Right ventricle myocardium inferior (tissue), 1 donor: ENCODE data around the gene DUSP6. TPM values are rescaled to one million over a fixed set of nuclear protein-coding genes. Genes with fewer than 3 reads are reported as not detected.

Source experiments
- ATAC-seq: fragments of 200-7000 bp; cut with Tn5 transposase; one replicate; pipeline ENCODE4 v1.9.1; 2020; ENCODE audit warnings: mild to moderate bottlenecking, moderate library complexity
- DNase-seq: peaks from one replicate; pipeline ENCODE4 v3.0.0; 2021; ENCODE audit errors: missing footprints
- intact Hi-C: fragments of 100-400 bp; cut with DNase I; formaldehyde crosslinking; loops from one replicate; pipeline ENCODE4 v1.11.0; 2022
- total RNA-seq: library from RNA; stranded (reverse); fragmentation: NEBNext Ultra II Directional; extraction: Animal tissue kit (Norgen Biotek cat#: 25700); gene quantifications from one replicate; pipeline ENCODE4 v1.2.1, GENCODE V29; 2021
- donor health status: DM: no; HTN: yes; CAD: no; lungs with severe emphysema.

Gene DUSP6
- total RNA-seq, 1 donor from 2014 or later, result 25.0 TPM

GRCh38 chr12:89355243-89356068, 3.2 kb upstream of the DUSP6 start:
- intact Hi-C loops, result loop anchor here (10.0 kb wide), 2 partner anchors 169 to 349 kb away; partner anchors contain the start of genes ATP2B1, GALNT4 and POC1B
- ATAC-seq, result no peak
- DNase-seq, result no peak

- ATAC-seq, result no peak
Observed at GRCh38 chr12:89354612-89355067, 2.3 kb upstream of the DUSP6 start.

GRCh38 chr12:89353823-89354611, 1.7 kb upstream of the DUSP6 start:
- peak; percentile 94 for DNase-seq
- intact Hi-C loops, result loop anchor here (2.0 to 10.0 kb wide), 6 partner anchors 99 to 351 kb away; partner anchors contain the start of genes ATP2B1, GALNT4 and POC1B
- peak; percentile 61 for ATAC-seq

More at GRCh38 chr12:89354612-89355067, 2.3 kb upstream of the DUSP6 start:
- intact Hi-C loops, result loop anchor here (5.0 to 10.0 kb wide), 3 partner anchors 117 to 350 kb away; partner anchors contain the start of genes ATP2B1, GALNT4 and POC1B
- DNase-seq, result no peak

- intact Hi-C loops, result loop anchor here (2.0 to 10.0 kb wide), 6 partner anchors 99 to 351 kb away; partner anchors contain the start of genes ATP2B1, GALNT4 and POC1B
- ATAC-seq (peak; percentile 78), DNase-seq (peak; percentile 86)
Observed at GRCh38 chr12:89353188-89353822, 1.0 kb upstream of the DUSP6 start.

- intact Hi-C loops, result loop anchor here (2.0 to 10.0 kb wide), 6 partner anchors 101 to 353 kb away; partner anchors contain the start of genes ATP2B1, GALNT4 and POC1B
- peak; percentile 0 for ATAC-seq
- DNase-seq, result no peak
Observed at GRCh38 chr12:89352242-89352491, 134 bp downstream of the DUSP6 start.

GRCh38 chr12:89351489-89352241, 636 bp downstream of the DUSP6 start:
- DNase-seq (peak; percentile 85), ATAC-seq (no peak)
- intact Hi-C loops, result loop anchor here (2.0 to 10.0 kb wide), 7 partner anchors 101 to 353 kb away; partner anchors contain the start of genes ATP2B1, GALNT4 and POC1B

- DNase-seq (peak; percentile 75), ATAC-seq (no peak)
- intact Hi-C loops, result loop anchor here (2.0 to 10.0 kb wide), 4 partner anchors 114 to 354 kb away; partner anchors contain the start of genes ATP2B1, GALNT4 and POC1B
Observed at GRCh38 chr12:89350630-89351488, 1.4 kb downstream of the DUSP6 start.

GRCh38 chr12:89350260-89350629, 2.1 kb downstream of the DUSP6 start:
- intact Hi-C loops, result loop anchor here (2.0 to 10.0 kb wide), 4 partner anchors 113 to 355 kb away; partner anchors contain the start of genes ATP2B1, GALNT4 and POC1B
- ATAC-seq (no peak), DNase-seq (no peak)

GRCh38 chr12:89349814-89350213, 2.5 kb downstream of the DUSP6 start:
- intact Hi-C loops, result loop anchor here (2.0 to 10.0 kb wide), 4 partner anchors 113 to 355 kb away; partner anchors contain the start of genes ATP2B1, GALNT4 and POC1B
- ATAC-seq (no peak), DNase-seq (no peak)

GRCh38 chr12:89348894-89349699, 3.2 kb downstream of the DUSP6 start:
- no peak for ATAC-seq
- intact Hi-C loops, result no loop called here
- DNase-seq, result no peak

- ATAC-seq (no peak), DNase-seq (no peak)
- intact Hi-C loops, result no loop called here
Observed at GRCh38 chr12:89347325-89347829, 4.9 kb downstream of the DUSP6 start.

- DNase-seq (no peak), ATAC-seq (peak; percentile 58)
- intact Hi-C loops, result no loop called here
Observed at GRCh38 chr12:89346741-89347324, 5.5 kb downstream of the DUSP6 start.

- DNase-seq (peak; percentile 84), ATAC-seq (peak; percentile 63)
- intact Hi-C loops, result no loop called here
Observed at GRCh38 chr12:89345830-89346740, 6.2 kb downstream of the DUSP6 start.

GRCh38 chr12:89345376-89345775, 6.9 kb downstream of the DUSP6 start:
- intact Hi-C loops, result no loop called here
- no peak for DNase-seq
- ATAC-seq, result no peak

GRCh38 chr12:89344862-89345202, 7.5 kb downstream of the DUSP6 start:
- DNase-seq, result no peak
- intact Hi-C loops, result no loop called here
- no peak for ATAC-seq
